ENCODE results near the gene ATF3. TPM values are rescaled to one million over a fixed set of nuclear protein-coding genes. Genes with fewer than 3 reads are reported as not detected.

Gene ATF3
- total RNA-seq, 4 donors from 2014 or later, result 12.3 to 19.2 (median 13.7) TPM

- Histone ChIP-seq H3K27me3 (no peaks in the 10 kb centered on the region), H3K9me3 (peaks cover 0 to 5% (median 0%) of the 10 kb centered on the region in 4 donors), H3K36me3 (no peaks in the 10 kb centered on the region), H3K4me1 (peaks cover 3 to 40% (median 24%) of the 10 kb centered on the region in 4 donors), H3K27ac (no peak overlapping the region), H3K4me3 (no peak overlapping the region)
- WGBS, 2 donors, result 92 to 94% methylated on average over 3 of the region's 3 CpGs
- TF ChIP-seq CTCF (IDR thresholded peaks at IDR 0.05) (no peak), EP300 (IDR thresholded peaks at IDR 0.05) (no peak), POLR2A (IDR thresholded peaks at IDR 0.05) (no peak)
- no peak for DNase-seq (ENCODE audit: low spot score in 2 of 2)
Measured at GRCh38 chr1:212640223-212640878, 31.8 kb downstream of the ATF3 start.

- TF ChIP-seq EP300 (IDR thresholded peaks at IDR 0.05), result no peak
- TF ChIP-seq CTCF (IDR thresholded peaks at IDR 0.05), result no peak
- TF ChIP-seq POLR2A (IDR thresholded peaks at IDR 0.05), result no peak
- H3K27ac ChIP-seq, result no peak overlapping the region
- H3K4me1 ChIP-seq, result peaks cover 3 to 24% (median 13%) of the 10 kb centered on the region in 4 donors
- no peaks in the 10 kb centered on the region for H3K36me3 ChIP-seq
- H3K4me3 ChIP-seq, result no peak overlapping the region
- H3K27me3 ChIP-seq, result no peaks in the 10 kb centered on the region
- no peak for DNase-seq (ENCODE audit: low spot score in 2 of 2)
- peaks cover 0 to 5% (median 0%) of the 10 kb centered on the region in 4 donors for H3K9me3 ChIP-seq
- 89 to 90% methylated on average over 1 of the region's 1 CpG for WGBS, 2 donors
Measured at GRCh38 chr1:212641956-212642355, 33.4 kb downstream of the ATF3 start.

GRCh38 chr1:212643877-212644276 lies 35.3 kb downstream of the ATF3 start:
- H3K27me3 ChIP-seq, result no peaks in the 10 kb centered on the region
- H3K36me3 ChIP-seq, result no peaks in the 10 kb centered on the region
- 69 to 79% methylated on average over 2 of the region's 2 CpGs for WGBS, 2 donors
- peaks cover 0 to 10% (median 4%) of the 10 kb centered on the region in 4 donors for H3K4me1 ChIP-seq
- no peak overlapping the region for H3K4me3 ChIP-seq
- TF ChIP-seq CTCF (IDR thresholded peaks at IDR 0.05) (no peak), POLR2A (IDR thresholded peaks at IDR 0.05) (no peak), EP300 (IDR thresholded peaks at IDR 0.05) (no peak)
- H3K27ac ChIP-seq, result no peak overlapping the region
- no peak for DNase-seq (ENCODE audit: low spot score in 2 of 2)
- H3K9me3 ChIP-seq, result peaks cover 0 to 5% (median 0%) of the 10 kb centered on the region in 4 donors

- H3K27me3 ChIP-seq, result no peaks in the 10 kb centered on the region
- WGBS, 2 donors, result 90 to 92% methylated on average over 6 of the region's 6 CpGs
- H3K27ac ChIP-seq, result no peak overlapping the region
- no peaks in the 10 kb centered on the region for H3K36me3 ChIP-seq
- peaks cover 0 to 5% (median 0%) of the 10 kb centered on the region in 4 donors for H3K9me3 ChIP-seq
- peaks cover 0 to 12% (median 1%) of the 10 kb centered on the region in 4 donors for H3K4me1 ChIP-seq
- H3K4me3 ChIP-seq, result no peak overlapping the region
- no peak for DNase-seq (ENCODE audit: low spot score in 2 of 2)
- TF ChIP-seq CTCF (IDR thresholded peaks at IDR 0.05) (no peak), EP300 (IDR thresholded peaks at IDR 0.05) (no peak), POLR2A (IDR thresholded peaks at IDR 0.05) (no peak)
Measured at GRCh38 chr1:212644866-212645545, 36.4 kb downstream of the ATF3 start.
